OCI-M2 (cell line): ENCODE measurements around the gene DYNC2H1.

Experiments used
- DNase-seq: peaks from one replicate; lab custom pipeline; 2025; ENCODE audit not compliant: unreplicated experiment; lab: John Stamatoyannopoulos, UW

The DYNC2H1 gene

DNA sequence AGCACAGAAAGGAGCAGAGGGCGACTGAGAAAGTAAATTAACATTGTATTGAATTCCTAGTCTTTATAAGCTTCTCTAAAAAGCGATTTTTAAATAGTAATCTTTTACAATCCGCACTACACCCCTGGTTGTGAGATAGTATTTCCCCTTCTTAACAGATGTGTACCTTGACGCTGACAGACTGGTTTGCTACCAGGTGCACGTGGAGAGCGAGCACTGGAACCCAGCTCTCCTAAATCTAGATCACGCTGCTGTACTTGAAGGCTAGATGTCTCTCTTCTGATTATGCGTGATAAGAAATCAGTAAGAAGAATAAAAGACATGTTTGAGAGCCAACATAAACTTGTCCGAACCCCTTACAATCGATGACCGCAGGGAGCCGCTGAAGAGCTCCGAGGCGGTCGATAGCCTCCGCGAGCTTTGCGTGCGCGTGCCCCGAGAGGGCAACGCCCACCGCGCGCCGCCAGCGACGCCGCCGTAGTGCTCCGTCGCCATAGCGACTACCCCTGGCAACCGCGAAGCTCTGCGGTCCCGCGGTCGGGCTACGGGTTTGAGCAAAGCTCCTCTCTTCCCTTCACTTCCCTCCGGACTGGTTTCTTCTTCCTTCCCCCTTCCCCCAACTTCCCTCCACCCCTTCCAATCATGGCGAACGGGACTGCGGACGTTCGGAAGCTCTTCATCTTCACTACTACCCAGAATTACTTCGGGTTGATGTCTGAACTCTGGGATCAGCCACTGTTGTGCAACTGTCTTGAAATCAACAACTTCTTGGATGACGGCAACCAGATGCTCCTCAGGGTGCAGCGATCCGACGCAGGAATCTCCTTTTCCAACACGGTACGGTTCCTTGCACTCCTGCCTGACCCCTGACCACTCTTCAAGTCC lies at the start of gene DYNC2H1:
DYNC2H1 (plus strand) TSS at position 494 of the 885 bp plus-strand sequence; CDS start at position 643, 149 bp downstream.
- peak; percentile 22 for DNase-seq

DNA sequence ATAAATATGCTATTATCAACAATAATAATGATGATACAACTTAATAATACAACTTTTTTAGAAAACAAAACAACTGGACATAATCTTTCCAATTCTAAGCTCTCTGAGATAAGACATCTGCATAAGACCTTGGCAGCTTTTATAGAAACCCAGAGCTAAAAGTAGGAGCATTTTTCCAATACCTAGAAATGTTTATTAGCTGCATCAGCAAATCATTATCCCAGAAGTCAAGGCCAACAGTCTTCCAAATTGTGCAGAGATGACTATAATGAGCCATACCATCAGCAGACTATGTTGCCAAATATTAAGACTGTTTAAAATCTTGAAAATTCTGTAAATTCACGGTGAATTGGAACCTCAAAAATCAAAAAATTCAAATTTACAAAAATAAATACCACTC lies 47.6 kb upstream of the DYNC2H1 start:
- no peak for DNase-seq

DNA sequence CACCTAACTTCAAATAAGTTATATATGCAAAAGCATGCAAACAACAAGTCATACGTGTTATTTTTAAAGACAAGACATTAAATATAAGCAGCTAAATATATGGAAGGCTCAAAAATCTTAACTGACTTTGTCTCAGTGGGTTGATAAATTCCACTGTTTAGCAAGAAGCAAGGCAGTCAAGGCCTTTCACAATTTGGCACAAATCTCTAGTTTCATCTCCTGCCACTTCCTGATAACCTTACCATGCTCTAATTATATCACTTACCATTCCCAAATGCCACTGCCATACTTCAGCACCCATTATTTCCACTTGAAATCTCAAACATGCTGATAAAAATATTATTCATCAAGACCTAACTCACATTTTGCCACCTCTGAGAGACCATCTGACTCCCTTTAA lies 42.1 kb upstream of the DYNC2H1 start:
- DNase-seq = no peak

- no peak for DNase-seq
These were observed 39.9 kb upstream of the DYNC2H1 start for GRCh38 chr11:103069367-103069766.

DNA sequence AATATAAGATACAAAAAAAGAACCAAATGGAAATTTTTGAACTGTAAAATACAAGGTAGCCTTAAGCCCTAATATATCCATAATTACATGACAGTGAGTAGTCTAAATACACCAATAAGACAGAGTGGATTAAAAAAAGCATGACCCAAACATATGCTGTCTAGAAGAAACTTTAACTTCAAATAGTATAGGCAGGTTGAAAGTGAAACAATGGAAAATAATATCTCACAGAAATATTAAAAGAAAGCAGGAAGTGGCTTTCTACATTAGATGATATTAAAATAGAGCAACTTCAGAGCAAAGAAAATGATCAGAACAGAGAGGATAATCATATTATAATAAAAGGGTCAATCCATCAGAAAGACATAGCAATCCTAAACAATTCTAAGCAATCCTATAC lies 39.1 kb upstream of the DYNC2H1 start:
- no peak for DNase-seq

- DNase-seq = no peak
These were observed 38.2 kb upstream of the DYNC2H1 start for GRCh38 chr11:103071008-103071407.

DNA sequence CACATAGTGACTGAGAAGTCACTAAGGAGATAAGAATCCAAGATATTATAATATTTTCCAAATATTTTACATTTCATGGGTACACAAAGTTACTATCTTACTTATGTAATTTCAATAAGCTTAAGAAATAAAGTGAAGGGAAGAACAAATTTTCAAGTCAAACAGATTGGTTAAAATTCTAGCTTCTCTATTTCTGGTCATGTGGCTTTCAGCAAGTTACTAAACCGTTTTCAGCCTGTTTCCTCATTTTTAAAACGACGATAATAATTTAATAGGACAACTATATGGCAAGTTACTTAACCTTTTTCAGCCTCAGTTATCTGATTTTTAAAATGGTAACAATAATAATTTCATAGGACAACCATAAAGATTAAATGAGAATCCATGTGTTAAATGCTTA lies 32.9 kb upstream of the DYNC2H1 start:
- no peak for DNase-seq

- no peak for DNase-seq
These were observed 31.7 kb upstream of the DYNC2H1 start for GRCh38 chr11:103077554-103077953.

GRCh38 chr11:103078710-103079109 lies 30.5 kb upstream of the DYNC2H1 start:
- DNase-seq = no peak

GRCh38 chr11:103079833-103080232 lies 29.4 kb upstream of the DYNC2H1 start:
- no peak for DNase-seq

DNA sequence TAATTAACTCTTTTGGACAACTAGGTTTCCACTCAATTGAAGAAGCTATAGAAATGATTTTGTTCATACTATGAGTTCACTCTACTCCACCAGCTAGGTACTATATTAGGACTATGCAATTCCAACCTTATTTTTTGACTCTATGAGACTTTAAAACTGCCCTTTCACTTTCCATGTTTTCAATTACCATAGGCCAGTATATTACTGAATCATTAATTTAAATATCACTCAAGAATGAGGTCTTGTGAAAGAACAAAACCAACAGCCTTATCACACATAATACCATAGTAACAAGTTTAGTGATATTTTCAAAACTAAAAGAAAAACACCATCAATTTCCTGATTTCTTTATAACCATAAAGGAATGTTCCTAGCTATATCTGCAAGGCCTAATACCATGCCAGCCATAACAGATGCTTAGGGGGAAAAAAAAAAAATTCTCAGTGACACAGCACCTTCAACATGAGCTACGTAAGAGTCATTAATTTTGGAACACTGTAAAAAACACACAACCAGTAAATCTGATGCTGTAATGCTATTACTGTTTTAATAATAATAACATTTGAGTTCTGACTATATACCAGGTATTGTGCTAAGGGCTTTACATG lies 23.4 kb upstream of the DYNC2H1 start:
- no peak for DNase-seq

DNA sequence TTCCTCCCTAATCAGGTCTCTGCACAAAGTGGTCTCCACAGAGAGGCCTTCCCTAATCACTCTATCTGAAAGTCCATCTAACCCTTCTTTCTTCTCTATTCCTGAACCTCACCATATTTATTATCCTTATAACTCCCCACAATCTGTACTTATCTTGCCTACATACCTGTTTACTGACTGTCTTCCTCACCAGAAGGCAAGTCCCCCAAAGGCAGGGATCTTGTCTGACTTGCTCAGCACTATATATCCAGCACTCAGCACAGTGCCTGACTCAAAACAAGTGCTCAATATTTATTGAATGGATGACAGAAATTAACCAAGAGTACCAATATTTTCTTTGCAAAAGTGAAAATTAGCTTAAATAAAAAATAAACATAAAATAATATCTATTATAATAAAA lies 22.8 kb upstream of the DYNC2H1 start:
- no peak for DNase-seq

DNA sequence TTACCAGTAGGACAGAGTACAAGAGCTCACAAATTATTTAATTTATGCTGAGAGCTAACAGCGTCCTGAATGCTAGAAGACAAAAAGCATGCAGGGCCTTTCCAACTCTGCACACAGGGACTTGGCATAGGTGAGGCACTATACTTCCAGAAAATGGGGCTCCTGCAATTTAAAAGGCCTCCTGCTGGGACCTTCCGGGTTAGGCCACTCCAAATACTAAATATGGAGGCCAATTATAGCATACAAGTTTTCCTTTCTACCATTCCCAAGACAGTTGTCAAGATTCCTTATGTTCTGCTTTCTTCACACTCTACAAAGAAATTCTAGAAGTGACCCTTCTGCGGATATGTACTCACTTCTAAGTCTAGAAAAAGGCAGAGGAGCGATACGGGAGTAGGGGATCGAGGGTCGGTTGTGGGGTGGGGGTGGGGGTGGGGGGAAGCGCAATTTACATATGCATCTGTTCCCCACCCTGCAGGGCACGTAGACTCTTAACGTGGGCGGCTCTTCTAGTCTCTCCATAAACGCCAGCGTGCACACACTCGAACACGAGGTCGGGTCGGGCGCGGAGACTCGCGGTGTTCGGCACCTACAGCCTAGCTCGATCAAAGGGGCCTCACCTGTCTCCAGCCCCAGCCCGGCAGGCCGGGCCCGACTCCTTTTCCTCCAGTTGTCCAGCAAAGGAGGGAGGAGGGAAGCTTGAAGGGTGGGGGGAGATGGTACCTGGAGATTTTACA lies 18.0 kb upstream of the DYNC2H1 start:
- no peak for DNase-seq

DNA sequence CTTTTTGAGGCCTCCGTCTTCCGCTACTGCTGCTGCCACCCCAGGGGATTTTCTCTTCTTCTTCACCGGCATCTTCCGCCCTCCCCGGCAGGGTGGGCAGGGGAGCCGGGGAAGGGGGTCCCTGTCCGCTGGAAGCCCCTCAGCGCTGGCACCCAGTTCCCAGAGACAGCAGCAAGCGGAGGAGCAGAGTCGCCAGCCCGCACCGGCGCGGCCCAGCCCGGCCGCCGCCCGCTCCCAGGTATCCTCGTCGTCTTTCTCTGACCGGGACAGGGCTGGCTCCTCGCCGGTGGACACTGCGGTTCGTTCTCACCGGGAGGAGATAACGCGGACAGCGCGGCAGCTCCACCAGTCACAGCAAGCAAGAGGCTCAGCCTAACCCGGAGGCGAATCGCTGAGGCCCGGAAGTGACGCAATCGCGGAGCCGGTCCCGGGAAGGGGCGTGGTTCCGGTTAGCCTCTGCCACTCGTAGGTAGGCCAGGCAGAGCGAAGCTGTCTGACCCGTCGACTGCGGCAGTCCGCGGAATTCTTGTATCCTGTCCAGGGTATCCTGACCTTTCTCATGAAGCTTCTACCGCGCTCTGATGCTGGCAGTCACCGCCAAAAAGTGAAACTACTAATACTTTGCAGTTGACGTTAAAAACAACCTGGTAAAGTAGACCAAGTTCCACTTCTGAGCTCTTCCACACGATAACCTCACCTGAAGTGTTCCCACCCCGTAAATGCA lies 17.3 kb upstream of the DYNC2H1 start, which contains the start of gene DCUN1D5:
DCUN1D5 (minus strand) TSS at position 360 of the 724 bp plus-strand sequence; CDS start at position 72, 288 bp downstream.
- DNase-seq = peak; percentile 45

DNA sequence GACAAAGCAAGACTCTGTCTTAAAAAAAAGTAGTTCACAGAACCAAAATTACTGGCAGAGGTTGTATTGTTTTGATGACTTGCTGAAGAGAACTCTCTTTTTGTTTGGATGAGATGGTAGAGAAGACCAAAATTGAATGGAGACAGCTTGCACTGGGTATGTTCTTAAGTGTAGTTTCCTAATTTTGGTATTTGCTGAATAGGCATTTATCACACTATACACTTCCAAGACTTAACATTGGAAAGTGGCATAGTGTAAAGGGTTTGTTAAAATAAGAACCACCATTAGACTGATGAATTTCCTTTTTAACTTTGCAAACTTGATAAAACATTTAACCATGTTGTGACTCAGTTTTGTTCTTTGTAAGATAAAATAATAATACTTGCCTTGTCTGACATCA lies 11.9 kb upstream of the DYNC2H1 start:
- no peak for DNase-seq

- no peak for DNase-seq
These were observed 677 bp downstream of the DYNC2H1 start for GRCh38 chr11:103109818-103110388.

DNA sequence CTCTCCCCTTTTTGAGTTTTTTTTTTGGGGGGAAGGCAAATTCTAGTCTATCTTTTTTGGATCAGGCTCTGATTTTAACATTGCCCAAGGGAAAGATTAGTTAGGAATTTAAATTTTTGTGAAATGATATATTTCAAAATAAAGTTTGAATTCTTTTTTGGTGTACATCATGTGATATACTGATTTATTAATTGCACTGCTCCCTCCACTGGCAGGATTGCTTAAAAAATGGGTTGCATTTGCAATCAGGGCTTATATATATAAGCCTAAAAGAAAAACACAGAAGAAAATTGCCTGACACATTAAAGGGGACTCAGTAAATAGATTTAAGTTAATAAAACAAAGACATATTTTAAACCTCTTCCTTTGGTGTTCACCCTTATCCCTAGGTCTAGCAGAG lies 1.2 kb downstream of the DYNC2H1 start:
- DNase-seq = no peak

GRCh38 chr11:103111400-103111799 lies 2.2 kb downstream of the DYNC2H1 start:
- DNase-seq = no peak

GRCh38 chr11:103112364-103112763 lies 3.1 kb downstream of the DYNC2H1 start:
- DNase-seq = no peak

GRCh38 chr11:103114836-103115235 lies 5.6 kb downstream of the DYNC2H1 start:
- DNase-seq = no peak

DNA sequence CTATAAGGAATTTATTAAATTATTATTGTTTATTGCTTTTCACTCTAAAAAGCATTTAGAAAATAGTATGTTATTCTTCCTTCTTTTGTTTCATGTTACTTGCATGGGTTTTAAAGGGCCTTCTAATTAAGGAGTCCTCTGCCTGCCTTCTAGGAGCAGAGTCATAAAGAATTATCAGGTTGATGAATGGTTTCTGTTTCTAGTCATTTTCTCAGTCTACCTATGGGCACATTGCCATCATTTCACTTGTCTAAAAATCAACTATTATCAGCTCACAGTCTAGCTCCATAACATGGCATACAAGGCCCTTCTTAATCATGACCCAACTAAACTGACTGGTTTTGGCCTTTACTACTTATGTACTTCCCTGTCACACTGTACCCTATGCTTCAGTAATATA lies 16.2 kb downstream of the DYNC2H1 start:
- no peak for DNase-seq
